ENCODE measurements around the gene MAGEA6.
"Not testable (repeated sequence)": the region's sequence is repeated elsewhere in the genome, so short reads cannot be mapped to it uniquely, and the experiment has no call there.

- TF ChIP-seq, protein P1, sequence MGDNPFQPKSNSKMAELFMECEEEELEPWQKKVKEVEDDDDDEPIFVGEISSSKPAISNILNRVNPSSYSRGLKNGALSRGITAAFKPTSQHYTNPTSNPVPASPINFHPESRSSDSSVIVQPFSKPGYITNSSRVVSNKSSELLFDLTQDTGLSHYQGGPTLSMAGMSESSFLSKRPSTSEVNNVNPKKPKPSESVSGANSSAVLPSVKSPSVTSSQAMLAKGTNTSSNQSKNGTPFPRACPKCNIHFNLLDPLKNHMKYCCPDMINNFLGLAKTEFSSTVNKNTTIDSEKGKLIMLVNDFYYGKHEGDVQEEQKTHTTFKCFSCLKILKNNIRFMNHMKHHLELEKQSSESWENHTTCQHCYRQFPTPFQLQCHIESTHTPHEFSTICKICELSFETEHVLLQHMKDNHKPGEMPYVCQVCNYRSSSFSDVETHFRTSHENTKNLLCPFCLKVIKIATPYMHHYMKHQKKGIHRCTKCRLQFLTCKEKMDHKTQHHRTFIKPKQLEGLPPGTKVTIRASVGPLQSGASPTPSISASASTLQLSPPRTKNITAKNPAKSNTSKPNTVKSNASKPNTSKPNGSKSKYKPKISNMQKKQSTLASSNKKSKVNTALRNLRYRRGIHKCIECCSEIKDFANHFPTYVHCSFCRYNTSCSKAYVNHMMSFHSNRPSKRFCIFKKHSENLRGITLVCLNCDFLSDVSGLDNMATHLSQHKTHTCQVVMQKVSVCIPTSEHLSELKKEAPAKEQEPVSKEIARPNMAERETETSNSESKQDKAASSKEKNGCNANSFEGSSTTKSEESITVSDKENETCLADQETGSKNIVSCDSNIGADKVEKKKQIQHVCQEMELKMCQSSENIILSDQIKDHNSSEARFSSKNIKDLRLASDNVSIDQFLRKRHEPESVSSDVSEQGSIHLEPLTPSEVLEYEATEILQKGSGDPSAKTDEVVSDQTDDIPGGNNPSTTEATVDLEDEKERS (tag by site-specific recombination; IDR thresholded peaks at IDR 0.05), result not testable (repeated sequence)
- TF ChIP-seq, protein P2, sequence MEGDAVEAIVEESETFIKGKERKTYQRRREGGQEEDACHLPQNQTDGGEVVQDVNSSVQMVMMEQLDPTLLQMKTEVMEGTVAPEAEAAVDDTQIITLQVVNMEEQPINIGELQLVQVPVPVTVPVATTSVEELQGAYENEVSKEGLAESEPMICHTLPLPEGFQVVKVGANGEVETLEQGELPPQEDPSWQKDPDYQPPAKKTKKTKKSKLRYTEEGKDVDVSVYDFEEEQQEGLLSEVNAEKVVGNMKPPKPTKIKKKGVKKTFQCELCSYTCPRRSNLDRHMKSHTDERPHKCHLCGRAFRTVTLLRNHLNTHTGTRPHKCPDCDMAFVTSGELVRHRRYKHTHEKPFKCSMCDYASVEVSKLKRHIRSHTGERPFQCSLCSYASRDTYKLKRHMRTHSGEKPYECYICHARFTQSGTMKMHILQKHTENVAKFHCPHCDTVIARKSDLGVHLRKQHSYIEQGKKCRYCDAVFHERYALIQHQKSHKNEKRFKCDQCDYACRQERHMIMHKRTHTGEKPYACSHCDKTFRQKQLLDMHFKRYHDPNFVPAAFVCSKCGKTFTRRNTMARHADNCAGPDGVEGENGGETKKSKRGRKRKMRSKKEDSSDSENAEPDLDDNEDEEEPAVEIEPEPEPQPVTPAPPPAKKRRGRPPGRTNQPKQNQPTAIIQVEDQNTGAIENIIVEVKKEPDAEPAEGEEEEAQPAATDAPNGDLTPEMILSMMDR (tag by site-specific recombination; IDR thresholded peaks at IDR 0.05), result not testable (repeated sequence)
- TF ChIP-seq ZNF776 (tag by site-specific recombination; IDR thresholded peaks at IDR 0.05; ENCODE audit: borderline replicate concordance); PATZ1 (tag by site-specific recombination; IDR thresholded peaks at IDR 0.05); ZNF10 (tag by site-specific recombination; IDR thresholded peaks at IDR 0.05): not testable (repeated sequence)
These were observed at the start of gene MAGEA6 for GRCh38 chrX:152769549-152770289.
